ENCODE results near the gene GPR68. TPM values are rescaled to one million over a fixed set of nuclear protein-coding genes. Genes with fewer than 3 reads are reported as not detected.
A peak's percentile ranks its signal among the peaks of the same experiment; 100 is the strongest.
"Not testable (repeated sequence)": the region's sequence is repeated elsewhere in the genome, so short reads cannot be mapped to it uniquely, and the experiment has no call there.

GPR68 gene
- total RNA-seq, 4 donors from 2014 or later = 0.95 to 4.3 (median 1.6) TPM

DNA sequence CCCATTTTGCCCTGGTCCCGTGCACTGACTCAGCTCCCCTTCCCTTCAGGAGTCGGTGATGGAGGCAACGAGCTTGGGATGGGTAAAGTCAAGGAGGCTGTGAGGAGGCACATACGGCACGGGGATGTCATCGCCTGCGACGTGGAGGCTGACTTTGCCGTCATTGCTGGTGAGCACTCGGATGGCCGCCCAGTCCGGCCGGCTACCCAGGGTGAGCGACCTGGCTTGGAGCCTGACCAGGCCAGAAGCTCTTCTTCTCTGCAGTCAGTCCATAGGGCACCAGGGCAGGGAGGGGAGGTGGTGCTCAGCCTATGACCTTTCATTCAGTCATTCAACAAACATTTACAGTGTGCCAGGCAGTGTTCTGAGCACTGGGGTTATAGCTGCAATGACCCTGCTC lies 39.8 kb downstream of the GPR68 start:
- no peak for TF ChIP-seq POLR2AphosphoS5 (IDR thresholded peaks at IDR 0.05)
- TF ChIP-seq CTCF (IDR thresholded peaks at IDR 0.05) = no peak
- TF ChIP-seq EP300 (IDR thresholded peaks at IDR 0.05) = no peak
- no peak for TF ChIP-seq POLR2A (IDR thresholded peaks at IDR 0.05)
- no peak for DNase-seq (ENCODE audit: low spot score in 2 of 2)
- Histone ChIP-seq H3K36me3 (peaks cover 60% of the 10 kb centered on the region), H3K27ac (no peak overlapping the region), H3K27me3 (no peaks in the 10 kb centered on the region), H3K4me3 (no peak overlapping the region), H3K4me1 (peaks cover 15% of the 10 kb centered on the region), H3K9me3 (no peaks in the 10 kb centered on the region)
- WGBS = 95% methylated on average over 14 of the region's 14 CpGs

DNA sequence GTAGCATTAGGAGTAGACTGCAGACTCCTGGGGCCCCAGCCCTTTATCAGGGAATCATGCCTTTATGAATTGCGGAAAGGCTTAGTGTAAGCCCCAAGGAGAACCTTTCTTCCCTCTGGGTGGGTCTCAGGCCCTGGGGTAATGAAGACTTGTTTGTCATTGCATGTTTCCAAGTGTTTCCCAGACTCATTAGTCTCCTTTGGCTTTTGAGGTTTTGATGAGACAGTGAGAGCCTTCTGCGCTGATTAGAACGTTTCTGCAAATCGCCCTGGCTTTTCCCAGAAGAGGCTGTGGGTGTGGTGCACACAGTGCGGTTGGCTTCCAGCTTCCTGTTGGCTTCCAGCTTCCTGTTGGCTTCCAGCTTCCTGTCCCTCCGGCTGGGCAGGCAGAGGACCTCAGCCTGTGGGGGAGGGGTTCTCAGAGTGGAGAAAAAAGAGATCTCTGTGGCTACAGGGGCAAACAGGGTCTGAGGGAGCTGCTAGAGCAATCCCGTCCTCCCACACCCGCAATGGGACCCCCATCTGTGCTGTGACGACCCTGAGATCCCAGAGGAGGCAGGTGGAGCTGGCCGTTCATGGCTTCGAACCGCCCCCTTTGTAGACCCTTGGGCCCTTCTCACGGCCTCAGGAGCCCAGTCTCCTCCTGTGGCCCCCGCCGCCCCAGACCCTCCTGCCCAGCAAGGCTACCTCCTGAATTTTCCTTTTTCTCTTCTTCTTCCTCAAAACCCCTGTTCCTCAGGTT lies 42.1 kb downstream of the GPR68 start:
- peak overlapping the region; percentile 19 for H3K27ac ChIP-seq
- no peak overlapping the region for H3K4me3 ChIP-seq
- peak in 1 of 2 donors; percentile 73 for DNase-seq (ENCODE audit: low spot score in 2 of 2)
- no peak for TF ChIP-seq POLR2AphosphoS5 (IDR thresholded peaks at IDR 0.05)
- TF ChIP-seq CTCF (IDR thresholded peaks at IDR 0.05) = no peak
- no peak for TF ChIP-seq POLR2A (IDR thresholded peaks at IDR 0.05)
- no peak for TF ChIP-seq EP300 (IDR thresholded peaks at IDR 0.05)
- no peaks in the 10 kb centered on the region for H3K27me3 ChIP-seq
- peaks cover 80% of the 10 kb centered on the region for H3K36me3 ChIP-seq
- H3K4me1 ChIP-seq = peaks cover 15% of the 10 kb centered on the region
- WGBS = 64% methylated on average over 15 of the region's 15 CpGs
- H3K9me3 ChIP-seq = no peaks in the 10 kb centered on the region

DNA sequence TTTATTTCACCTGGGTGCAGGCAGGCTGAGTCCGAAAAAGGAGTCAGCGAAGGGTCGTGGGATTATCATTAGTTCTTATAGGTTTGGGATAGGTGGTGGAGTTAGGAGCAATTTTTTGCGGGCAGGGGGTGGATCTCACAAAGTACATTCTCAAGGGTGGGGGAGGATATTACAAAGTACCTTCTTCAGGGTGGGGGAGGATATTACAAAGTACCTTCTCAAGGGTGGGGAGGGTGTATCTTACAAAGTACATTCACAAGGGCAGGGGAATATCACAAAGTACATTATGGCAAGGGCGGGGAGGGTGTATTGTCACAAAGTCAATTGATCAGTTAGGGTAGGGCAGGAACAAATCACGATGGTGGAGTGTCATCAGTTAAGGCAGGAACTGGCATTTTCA lies 43.7 kb downstream of the GPR68 start:
- not testable (repeated sequence) for H3K27me3 ChIP-seq; DNase-seq (ENCODE audit: low spot score in 2 of 2); H3K9me3 ChIP-seq; H3K4me3 ChIP-seq; H3K27ac ChIP-seq
- WGBS = 98% methylated on average over 6 of the region's 6 CpGs
- H3K4me1 ChIP-seq = peaks cover 15% of the 10 kb centered on the region
- peaks cover 88% of the 10 kb centered on the region for H3K36me3 ChIP-seq

- Histone ChIP-seq H3K9me3 (no peaks in the 10 kb centered on the region), H3K36me3 (peaks cover 68% of the 10 kb centered on the region), H3K27me3 (no peaks in the 10 kb centered on the region), H3K4me1 (peaks cover 13% of the 10 kb centered on the region), H3K4me3 (no peak overlapping the region), H3K27ac (no peak overlapping the region)
- DNase-seq (ENCODE audit: low spot score in 2 of 2) = no peak
- TF ChIP-seq POLR2AphosphoS5 (IDR thresholded peaks at IDR 0.05) (no peak), EP300 (IDR thresholded peaks at IDR 0.05) (no peak), CTCF (IDR thresholded peaks at IDR 0.05) (no peak), POLR2A (IDR thresholded peaks at IDR 0.05) (no peak)
Observed at GRCh38 chr14:91197631-91198030, 46.9 kb downstream of the GPR68 start.

GRCh38 chr14:91195881-91196280 lies 48.6 kb downstream of the GPR68 start:
- no peaks in the 10 kb centered on the region for H3K27me3 ChIP-seq
- H3K36me3 ChIP-seq = peaks cover 72% of the 10 kb centered on the region
- no peak for DNase-seq (ENCODE audit: low spot score in 2 of 2)
- H3K27ac ChIP-seq = no peak overlapping the region
- H3K9me3 ChIP-seq = no peaks in the 10 kb centered on the region
- H3K4me1 ChIP-seq = no peaks in the 10 kb centered on the region
- WGBS = 94% methylated on average over 10 of the region's 10 CpGs
- no peak overlapping the region for H3K4me3 ChIP-seq
- TF ChIP-seq POLR2A (IDR thresholded peaks at IDR 0.05) = no peak
- TF ChIP-seq CTCF (IDR thresholded peaks at IDR 0.05) = no peak
- TF ChIP-seq POLR2AphosphoS5 (IDR thresholded peaks at IDR 0.05) = no peak
- TF ChIP-seq EP300 (IDR thresholded peaks at IDR 0.05) = no peak

GRCh38 chr14:91193069-91193468 lies 51.4 kb downstream of the GPR68 start:
- Histone ChIP-seq H3K9me3 (no peaks in the 10 kb centered on the region), H3K4me1 (no peaks in the 10 kb centered on the region), H3K27ac (no peak overlapping the region), H3K36me3 (peaks cover 69% of the 10 kb centered on the region), H3K4me3 (no peak overlapping the region), H3K27me3 (no peaks in the 10 kb centered on the region)
- no peak for DNase-seq (ENCODE audit: low spot score in 2 of 2)
- 84% methylated on average over 12 of the region's 12 CpGs for WGBS
- no peak for TF ChIP-seq CTCF (IDR thresholded peaks at IDR 0.05)
- TF ChIP-seq POLR2A (IDR thresholded peaks at IDR 0.05) = no peak
- TF ChIP-seq EP300 (IDR thresholded peaks at IDR 0.05) = no peak
- TF ChIP-seq POLR2AphosphoS5 (IDR thresholded peaks at IDR 0.05) = no peak

Measured in suprapubic skin (tissue), 4 donors.